Astrocyte (in vitro differentiated cells and primary cell): Measurements from ENCODE around the gene NMB.

Experiments used
- EZH2 ChIP-seq: IDR thresholded peaks from 2 replicates; pipeline ENCODE4 v1.6.1; 2012; ENCODE audit warnings: mild to moderate bottlenecking, low read length, inconsistent platforms; ENCODE audit not compliant: insufficient read depth
- TF ChIP-seq, protein P1 (sequence below): IDR thresholded peaks from 2 replicates; pipeline ENCODE4 v1.5.1; 2011; ENCODE audit warnings: low read depth, mild to moderate bottlenecking, inconsistent platforms, low read length, moderate library complexity; ENCODE audit not compliant: insufficient read depth

DNA sequence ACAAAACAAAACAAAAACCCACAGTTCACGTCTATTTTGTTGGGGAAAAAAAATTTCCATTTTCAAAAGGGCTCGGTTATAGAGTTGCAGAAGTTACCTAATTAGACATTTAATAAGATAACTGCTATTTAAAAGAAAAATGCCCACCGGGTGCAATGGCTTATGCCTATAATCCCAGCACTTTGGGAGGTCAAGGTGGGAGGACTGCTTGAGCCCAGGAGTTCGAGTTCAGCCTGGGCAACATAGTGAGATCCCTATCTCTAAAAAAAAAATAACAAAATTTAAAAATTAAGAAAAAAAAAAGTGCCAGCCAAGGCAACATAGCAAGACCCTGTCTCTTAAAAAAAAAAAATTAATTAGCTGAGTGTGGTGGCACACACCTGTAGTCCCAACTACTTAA, 38.8 kb upstream of the NMB start:
- TF ChIP-seq, protein P1, sequence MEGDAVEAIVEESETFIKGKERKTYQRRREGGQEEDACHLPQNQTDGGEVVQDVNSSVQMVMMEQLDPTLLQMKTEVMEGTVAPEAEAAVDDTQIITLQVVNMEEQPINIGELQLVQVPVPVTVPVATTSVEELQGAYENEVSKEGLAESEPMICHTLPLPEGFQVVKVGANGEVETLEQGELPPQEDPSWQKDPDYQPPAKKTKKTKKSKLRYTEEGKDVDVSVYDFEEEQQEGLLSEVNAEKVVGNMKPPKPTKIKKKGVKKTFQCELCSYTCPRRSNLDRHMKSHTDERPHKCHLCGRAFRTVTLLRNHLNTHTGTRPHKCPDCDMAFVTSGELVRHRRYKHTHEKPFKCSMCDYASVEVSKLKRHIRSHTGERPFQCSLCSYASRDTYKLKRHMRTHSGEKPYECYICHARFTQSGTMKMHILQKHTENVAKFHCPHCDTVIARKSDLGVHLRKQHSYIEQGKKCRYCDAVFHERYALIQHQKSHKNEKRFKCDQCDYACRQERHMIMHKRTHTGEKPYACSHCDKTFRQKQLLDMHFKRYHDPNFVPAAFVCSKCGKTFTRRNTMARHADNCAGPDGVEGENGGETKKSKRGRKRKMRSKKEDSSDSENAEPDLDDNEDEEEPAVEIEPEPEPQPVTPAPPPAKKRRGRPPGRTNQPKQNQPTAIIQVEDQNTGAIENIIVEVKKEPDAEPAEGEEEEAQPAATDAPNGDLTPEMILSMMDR, result no peak
- TF ChIP-seq EZH2, result no peak
